IMR-90 (cell line): ENCODE data around the gene TUBGCP2. TPM values are rescaled to one million over a fixed set of nuclear protein-coding genes. Genes with fewer than 3 reads are reported as not detected.

Source experiments
- ATAC-seq: fragments of 200-7000 bp; cut with Tn5 transposase; 2 replicates; pipeline ENCODE4 v1.9.1; 2020; ENCODE audit warnings: low read depth, mild to moderate bottlenecking, moderate library complexity
- BruUV-seq: library from RNA; stranded (reverse); fragments of 400-500 nt; replicated peaks from 2 replicates; lab custom pipeline; 2021; lab: Mats Ljungman, UMichigan
- CTCF ChIA-PET: fragments of 300-600 bp; formaldehyde crosslinking; extraction: SDS; loops from one replicate; lab custom pipeline; 2021; ENCODE audit warnings: antibody characterized with exemption; lab: Yijun Ruan, JAX
- POLR2A ChIA-PET: fragments of 300-600 bp; sonication (Branson Sonifier 250); formaldehyde crosslinking; loops from one replicate; lab custom pipeline; 2022; ENCODE audit warnings: antibody characterized with exemption; ENCODE audit not compliant: unreplicated experiment; lab: Charles Lee
- DNase-seq: peaks from one replicate; pipeline ENCODE4 v3.0.0; 2013
- H2AFZ ChIP-seq: replicated peaks from 2 replicates; pipeline ENCODE3; 2013; ENCODE audit warnings: low read length, mild to moderate bottlenecking; ENCODE audit not compliant: poor library complexity
- H2AK5ac ChIP-seq: 2 replicates; pipeline ENCODE4 v1.6.1; 2013; ENCODE audit warnings: low read depth, low read length, inconsistent platforms
- H2AK9ac ChIP-seq: replicated peaks from 2 replicates; pipeline ENCODE3; 2013; ENCODE audit warnings: mild to moderate bottlenecking, low read depth, low read length, moderate library complexity; ENCODE audit not compliant: poor library complexity
- H2BK120ac ChIP-seq: 2 replicates; pipeline ENCODE4 v1.6.1; 2013; ENCODE audit warnings: low read depth, low read length, inconsistent platforms
- H2BK15ac ChIP-seq: 3 replicates; pipeline ENCODE4 v1.6.1; 2013; ENCODE audit warnings: low read depth, low read length, inconsistent platforms
- H2BK20ac ChIP-seq: 2 replicates; pipeline ENCODE4 v1.6.1; 2013; ENCODE audit warnings: low read depth, mild to moderate bottlenecking, inconsistent platforms, low read length, moderate library complexity
- H2BK5ac ChIP-seq: 2 replicates; pipeline ENCODE4 v1.6.1; 2013; ENCODE audit warnings: mild to moderate bottlenecking, low read depth, low read length, inconsistent platforms; ENCODE audit not compliant: poor library complexity, severe bottlenecking
- H3K14ac ChIP-seq: replicated peaks from 2 replicates; pipeline ENCODE4 v1.6.1; 2013; ENCODE audit warnings: low read depth, low read length, inconsistent platforms
- H3K18ac ChIP-seq: 2 replicates; pipeline ENCODE4 v1.6.1; 2013; ENCODE audit warnings: low read depth, low read length, control low read depth
- H3K23ac ChIP-seq: 2 replicates; pipeline ENCODE4 v1.6.1; 2013; ENCODE audit warnings: low read depth, low read length, inconsistent platforms
- H3K27ac ChIP-seq: 2 replicates; pipeline ENCODE4 v1.5.1; 2013; ENCODE audit warnings: mild to moderate bottlenecking, control low read depth, low read length; ENCODE audit not compliant: insufficient read depth
- H3K27me3 ChIP-seq: 2 replicates; pipeline ENCODE4 v1.6.1; 2013; ENCODE audit warnings: low read length; ENCODE audit not compliant: control insufficient read depth, insufficient read depth
- H3K36me3 ChIP-seq: 2 replicates; pipeline ENCODE4 v1.6.1; 2013; ENCODE audit warnings: low read length, mixed read lengths; ENCODE audit not compliant: control insufficient read depth, insufficient read depth
- H3K4ac ChIP-seq: 2 replicates; pipeline ENCODE4 v1.6.1; 2013; ENCODE audit warnings: low read depth, low read length, inconsistent platforms
- H3K4me1 ChIP-seq: 2 replicates; pipeline ENCODE4 v1.6.1; 2013; ENCODE audit warnings: low read length, mixed read lengths; ENCODE audit not compliant: control insufficient read depth, insufficient read depth
- H3K4me2 ChIP-seq: 2 replicates; pipeline ENCODE4 v1.6.1; 2013; ENCODE audit warnings: low read depth, mild to moderate bottlenecking, control low read depth, low read length, moderate library complexity
- H3K4me3 ChIP-seq: 2 replicates; pipeline ENCODE4 v1.5.1; 2013; ENCODE audit warnings: low read depth, mild to moderate bottlenecking, control low read depth, low read length, moderate library complexity; ENCODE audit not compliant: insufficient read depth
- H3K56ac ChIP-seq: 2 replicates; pipeline ENCODE4 v1.6.1; 2013; ENCODE audit warnings: low read length, inconsistent platforms; ENCODE audit not compliant: insufficient read depth; ENCODE audit errors: extremely low read depth
- H3K79me1 ChIP-seq, 2 experiments: 2 replicates each; pipeline ENCODE4 v1.6.1; 2013; ENCODE audit warnings: low read length in 2 of 2, inconsistent platforms in 1 of 2, low read depth in 1 of 2
- H3K9ac ChIP-seq: 2 replicates; pipeline ENCODE4 v1.6.1; 2013; ENCODE audit warnings: low read depth, low read length, control low read depth
- H3K9me1 ChIP-seq: 2 replicates; pipeline ENCODE4 v1.6.1; 2013; ENCODE audit warnings: low read length, inconsistent platforms; ENCODE audit not compliant: insufficient read depth
- H3K9me3 ChIP-seq: 2 replicates; pipeline ENCODE4 v1.6.1; 2013; ENCODE audit warnings: low read length; ENCODE audit not compliant: control insufficient read depth, insufficient read depth
- H4K20me1 ChIP-seq: 2 replicates; pipeline ENCODE4 v1.6.1; 2013; ENCODE audit warnings: low read length, inconsistent platforms; ENCODE audit not compliant: insufficient read depth
- H4K5ac ChIP-seq: 2 replicates; pipeline ENCODE4 v1.6.1; 2013; ENCODE audit warnings: mild to moderate bottlenecking, low read depth, low read length, control low read depth
- H4K8ac ChIP-seq, 2 experiments: 2 replicates each; pipeline ENCODE4 v1.6.1; 2013; ENCODE audit warnings: low read depth in 2 of 2, low read length in 2 of 2, control low read depth in 1 of 2, inconsistent platforms in 1 of 2
- H4K91ac ChIP-seq: 2 replicates; pipeline ENCODE4 v1.6.1; 2013; ENCODE audit warnings: low read depth, low read length, inconsistent platforms; ENCODE audit not compliant: insufficient read depth
- BHLHE40 ChIP-seq: fragments of 150-350 bp; IDR thresholded peaks from 2 replicates; pipeline ENCODE4 v1.6.1; 2016; ENCODE audit warnings: mild to moderate bottlenecking, low read depth, low read length
- CEBPB ChIP-seq: IDR thresholded peaks from 2 replicates; pipeline ENCODE4 v1.6.1; 2012; ENCODE audit warnings: low read depth, low read length, improper control_type of control experiment
- CHD1 ChIP-seq: IDR thresholded peaks from 2 replicates; pipeline ENCODE4 v1.6.1; 2012; ENCODE audit warnings: low read depth, low read length, improper control_type of control experiment
- FOS ChIP-seq: fragments of 150-350 bp; IDR thresholded peaks from 2 replicates; pipeline ENCODE4 v1.6.1; 2016; ENCODE audit warnings: low read depth, low read length
- MAFK ChIP-seq: IDR thresholded peaks from 2 replicates; pipeline ENCODE4 v1.6.1; 2012; ENCODE audit warnings: low read depth, low read length, improper control_type of control experiment
- MAZ ChIP-seq: IDR thresholded peaks from 2 replicates; pipeline ENCODE4 v1.6.1; 2012; ENCODE audit warnings: low read depth, mild to moderate bottlenecking, low read length, improper control_type of control experiment, moderate library complexity, borderline replicate concordance
- MXI1 ChIP-seq: IDR thresholded peaks from 2 replicates; pipeline ENCODE4 v1.6.1; 2012; ENCODE audit warnings: low read depth, mild to moderate bottlenecking, low read length, moderate library complexity, borderline replicate concordance
- NFE2L2 ChIP-seq: fragments of 150-350 bp; IDR thresholded peaks from 2 replicates; pipeline ENCODE4 v1.6.1; 2016; ENCODE audit warnings: low read depth, mild to moderate bottlenecking, low read length
- POLR2A ChIP-seq: IDR thresholded peaks from 2 replicates; pipeline ENCODE4 v1.6.1; 2012; ENCODE audit warnings: mild to moderate bottlenecking, low read depth, low read length
- RAD21 ChIP-seq: IDR thresholded peaks from 2 replicates; pipeline ENCODE4 v1.6.1; 2012; ENCODE audit warnings: low read length, improper control_type of control experiment
- RCOR1 ChIP-seq: IDR thresholded peaks from 2 replicates; pipeline ENCODE4 v1.6.1; 2012; ENCODE audit warnings: mild to moderate bottlenecking, low read length, improper control_type of control experiment; ENCODE audit not compliant: insufficient replicate concordance
- RFX5 ChIP-seq: IDR thresholded peaks from 2 replicates; pipeline ENCODE4 v1.8.0; 2012; ENCODE audit warnings: low read depth, mild to moderate bottlenecking, low read length, moderate library complexity
- SMC3 ChIP-seq: fragments of 150-350 bp; IDR thresholded peaks from 2 replicates; pipeline ENCODE4 v1.6.1; 2016; ENCODE audit warnings: low read depth, mild to moderate bottlenecking, antibody characterized with exemption, low read length, moderate library complexity
- USF2 ChIP-seq: fragments of 150-350 bp; IDR thresholded peaks from 2 replicates; pipeline ENCODE4 v1.6.1; 2017; ENCODE audit warnings: mild to moderate bottlenecking, antibody characterized with exemption, low read length, low read depth
- WGBS, 2 experiments: methylation state at CpG; one replicate each; pipeline versions ENCODE4 v1.1.5 to v1.1.7; 2013; ENCODE audit warnings: missing lambda C conversion rate in 2 of 2; ENCODE audit not compliant: insufficient read length in 1 of 2; ENCODE audit errors: extremely low coverage in 2 of 2; 5-methylcytosine and 5-hydroxymethylcytosine counted together
- dilution Hi-C: fragments of 300-500 bp; cut with HindIII; formaldehyde crosslinking; loops from one replicate; pipeline ENCODE4 v1.14.3; 2018; ENCODE audit warnings: low sequenced_read_pairs; ENCODE audit not compliant: unreplicated experiment
- in situ Hi-C: fragments of 300-500 bp; cut with MboI; formaldehyde crosslinking; loops from 3 replicates; pipeline ENCODE4 v1.14.3; 2019; ENCODE audit warnings: low sequenced_read_pairs, inconsistent platforms, mixed read lengths
- intact Hi-C: fragments of 100-400 bp; cut with micrococcal nuclease; formaldehyde crosslinking; loops from 2 replicates; pipeline ENCODE4 v1.10.0; 2022
- polyA plus RNA-seq, 3 experiments: library from polyadenylated mRNA; depleted of rRNA; stranded (reverse); fragments of >200 nt; gene quantifications; 2 replicates each; pipeline ENCODE4 v1.2.3, GENCODE V29; 2012; ENCODE audit warnings: low replicate concordance in 1 of 3
- total RNA-seq: library from RNA; depleted of rRNA; stranded (reverse); fragments of >200 nt; gene quantifications from 2 replicates; pipeline ENCODE4 v1.2.3, GENCODE V29; 2012
- TF ChIP-seq, protein P1 (sequence below): conservative IDR thresholded peaks from 2 replicates; pipeline ENCODE4 v1.5.1; 2012; ENCODE audit warnings: mild to moderate bottlenecking, low read depth, low read length, improper control_type of control experiment
- TF ChIP-seq, protein P2 (sequence below): fragments of 150-350 bp; IDR thresholded peaks from 2 replicates; pipeline ENCODE4 v1.6.1; 2016; ENCODE audit warnings: low read depth, mild to moderate bottlenecking, low read length, moderate library complexity, borderline replicate concordance

The TUBGCP2 gene
- total and polyA plus RNA-seq, 2 of the 4 experiments (the other 2 are of a cell fraction) = 48.1 to 72.6 TPM

- Histone ChIP-seq H2AK5ac (no peak overlapping the region), H3K23ac (no peak overlapping the region), H4K8ac (no peak overlapping the region), H3K18ac (no peak overlapping the region), H3K4me3 (no peak overlapping the region), H2BK120ac (no peak overlapping the region), H3K9ac (no peak overlapping the region), H3K9me3 (no peaks in the 10 kb centered on the region), H2BK5ac (no peak overlapping the region), H2BK20ac (no peak overlapping the region), H3K36me3 (peaks cover 16% of the 10 kb centered on the region), H3K27me3 (peaks cover 9% of the 10 kb centered on the region), H3K9me1 (0 out of 2 replicates have a peak, but pooled peaks cover 4% of the 10 kb centered on the region), H3K4ac (no peak overlapping the region), H2BK15ac (no peak overlapping the region), H3K27ac (no peak overlapping the region), H3K56ac (no peak overlapping the region), H3K79me1 (peaks cover 0 to 3% of the 10 kb centered on the region in 2 experiments; a peak in 1 of 4 replicates), H4K20me1 (peaks cover 7% of the 10 kb centered on the region; the same call in 1 of the 2 replicates), H3K14ac (no peak overlapping the region), H3K4me1 (peaks cover 10% of the 10 kb centered on the region), H2AFZ (no peak overlapping the region), H3K4me2 (no peak overlapping the region), H2AK9ac (no peak overlapping the region), H4K91ac (no peak overlapping the region), H4K5ac (no peak overlapping the region)
- no TSS peak for BruUV-seq
- DNase-seq (no peak), ATAC-seq (no peak)
- no peak for TF ChIP-seq USF2
- no peak for TF ChIP-seq FOS
- no peak for TF ChIP-seq MAZ
- no peak for TF ChIP-seq NFE2L2
- TF ChIP-seq MAFK = no peak
- TF ChIP-seq POLR2A = no peak
- TF ChIP-seq RAD21 = no peak
- no peak for TF ChIP-seq CEBPB
- TF ChIP-seq MXI1 = no peak
- TF ChIP-seq, protein P1, sequence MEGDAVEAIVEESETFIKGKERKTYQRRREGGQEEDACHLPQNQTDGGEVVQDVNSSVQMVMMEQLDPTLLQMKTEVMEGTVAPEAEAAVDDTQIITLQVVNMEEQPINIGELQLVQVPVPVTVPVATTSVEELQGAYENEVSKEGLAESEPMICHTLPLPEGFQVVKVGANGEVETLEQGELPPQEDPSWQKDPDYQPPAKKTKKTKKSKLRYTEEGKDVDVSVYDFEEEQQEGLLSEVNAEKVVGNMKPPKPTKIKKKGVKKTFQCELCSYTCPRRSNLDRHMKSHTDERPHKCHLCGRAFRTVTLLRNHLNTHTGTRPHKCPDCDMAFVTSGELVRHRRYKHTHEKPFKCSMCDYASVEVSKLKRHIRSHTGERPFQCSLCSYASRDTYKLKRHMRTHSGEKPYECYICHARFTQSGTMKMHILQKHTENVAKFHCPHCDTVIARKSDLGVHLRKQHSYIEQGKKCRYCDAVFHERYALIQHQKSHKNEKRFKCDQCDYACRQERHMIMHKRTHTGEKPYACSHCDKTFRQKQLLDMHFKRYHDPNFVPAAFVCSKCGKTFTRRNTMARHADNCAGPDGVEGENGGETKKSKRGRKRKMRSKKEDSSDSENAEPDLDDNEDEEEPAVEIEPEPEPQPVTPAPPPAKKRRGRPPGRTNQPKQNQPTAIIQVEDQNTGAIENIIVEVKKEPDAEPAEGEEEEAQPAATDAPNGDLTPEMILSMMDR = no peak
- TF ChIP-seq RCOR1 = no peak
- TF ChIP-seq CHD1 = no peak
- TF ChIP-seq BHLHE40 = no peak
- no peak for TF ChIP-seq RFX5
- TF ChIP-seq, protein P2, sequence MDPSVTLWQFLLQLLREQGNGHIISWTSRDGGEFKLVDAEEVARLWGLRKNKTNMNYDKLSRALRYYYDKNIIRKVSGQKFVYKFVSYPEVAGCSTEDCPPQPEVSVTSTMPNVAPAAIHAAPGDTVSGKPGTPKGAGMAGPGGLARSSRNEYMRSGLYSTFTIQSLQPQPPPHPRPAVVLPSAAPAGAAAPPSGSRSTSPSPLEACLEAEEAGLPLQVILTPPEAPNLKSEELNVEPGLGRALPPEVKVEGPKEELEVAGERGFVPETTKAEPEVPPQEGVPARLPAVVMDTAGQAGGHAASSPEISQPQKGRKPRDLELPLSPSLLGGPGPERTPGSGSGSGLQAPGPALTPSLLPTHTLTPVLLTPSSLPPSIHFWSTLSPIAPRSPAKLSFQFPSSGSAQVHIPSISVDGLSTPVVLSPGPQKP = no peak
- TF ChIP-seq SMC3 = no peak
- dilution Hi-C loops (no loop called here), in situ Hi-C loops (no loop called here), intact Hi-C loops (loop anchor here (1.0 kb wide), 1 partner anchor 13 kb away; no protein-coding TSS in a partner anchor)
- POLR2A ChIA-PET = no interaction called here
- CTCF ChIA-PET = no interaction called here
- WGBS, 2 experiments = 83% methylated on average over 2 of the region's 12 CpGs; no CpG with 5 or more reads in 1 of the 2 experiments
These were observed 33.0 kb downstream of the TUBGCP2 start for GRCh38 chr10:133275684-133276092.
